A673 (cell line): ENCODE measurements around the gene EEPD1. TPM values are rescaled to one million over a fixed set of nuclear protein-coding genes. Genes with fewer than 3 reads are reported as not detected.

Source experiments
- BruUV-seq: library from RNA; stranded (reverse); fragments of 400-500 nt; replicated peaks from 2 replicates; lab custom pipeline; 2021; lab: Mats Ljungman, UMichigan
- CTCF ChIA-PET: fragments of 300-600 bp; sonication (Branson Sonifier 250); formaldehyde crosslinking; loops from one replicate; lab custom pipeline; 2022; ENCODE audit warnings: antibody characterized with exemption; lab: Charles Lee
- POLR2A ChIA-PET: fragments of 300-600 bp; sonication (Branson Sonifier 250); formaldehyde crosslinking; loops from one replicate; lab custom pipeline; 2022; ENCODE audit warnings: antibody characterized with exemption; ENCODE audit not compliant: low non-redundant PET; lab: Charles Lee
- DNase-seq: peaks from one replicate; pipeline ENCODE4 v3.0.0-alpha.2; 2015; ENCODE audit warnings: low spot score
- H3K27ac ChIP-seq: fragments of 200-600 bp; sonication (generic); 2 replicates; pipeline ENCODE4 v1.5.1; 2016; ENCODE audit warnings: mixed run types, low read depth, mild to moderate bottlenecking, mixed read lengths, antibody characterized with exemption, low read length; ENCODE audit not compliant: poor library complexity, severe bottlenecking
- H3K27me3 ChIP-seq: fragments of 200-600 bp; sonication (generic); replicated peaks from 2 replicates; pipeline ENCODE4 v1.6.1; 2017; ENCODE audit warnings: mixed run types, low read depth, mild to moderate bottlenecking, mixed read lengths, antibody characterized with exemption, low read length; ENCODE audit not compliant: insufficient read depth, poor library complexity
- H3K36me3 ChIP-seq: fragments of 200-600 bp; sonication (generic); 2 replicates; pipeline ENCODE4 v1.6.1; 2016; ENCODE audit warnings: mixed run types, mild to moderate bottlenecking, mixed read lengths, antibody characterized with exemption, low read length; ENCODE audit not compliant: insufficient read depth, poor library complexity, severe bottlenecking
- H3K4me1 ChIP-seq: fragments of 200-600 bp; sonication (generic); 2 replicates; pipeline ENCODE4 v1.6.1; 2017; ENCODE audit warnings: mixed run types, mild to moderate bottlenecking, mixed read lengths, antibody characterized with exemption, low read length; ENCODE audit not compliant: insufficient read depth, poor library complexity, severe bottlenecking
- H3K4me3 ChIP-seq: fragments of 200-600 bp; sonication (generic); 2 replicates; pipeline ENCODE4 v1.5.1; 2016; ENCODE audit warnings: low read depth, mixed run types, mild to moderate bottlenecking, mixed read lengths, low read length; ENCODE audit not compliant: poor library complexity, severe bottlenecking
- H3K9me3 ChIP-seq: fragments of 200-600 bp; sonication (generic); 2 replicates; pipeline ENCODE4 v1.6.1; 2016; ENCODE audit warnings: mixed run types, low read depth, mild to moderate bottlenecking, mixed read lengths, antibody characterized with exemption, low read length; ENCODE audit not compliant: poor library complexity, severe bottlenecking
- CTCF ChIP-seq: fragments of 300-800, 200-600 bp; sonication (generic); conservative IDR thresholded peaks from 2 replicates; pipeline ENCODE4 v1.5.1; 2017; ENCODE audit warnings: low read depth, mild to moderate bottlenecking, antibody characterized with exemption, low read length, moderate library complexity, mixed read lengths
- EZH2 ChIP-seq: fragments of 200-600 bp; sonication (generic); IDR thresholded peaks from 2 replicates; pipeline ENCODE4 v1.6.1; 2017; ENCODE audit warnings: borderline replicate concordance, low read depth, mild to moderate bottlenecking, mixed read lengths, antibody characterized with exemption, low read length; ENCODE audit not compliant: poor library complexity, severe bottlenecking
- intact Hi-C: fragments of 100-400 bp; cut with micrococcal nuclease; formaldehyde crosslinking; loops from one replicate; pipeline ENCODE4 v1.10.0; 2022; ENCODE audit not compliant: unreplicated experiment
- total RNA-seq: library from RNA; stranded (reverse); gene quantifications from 2 replicates; pipeline ENCODE4 v1.2.3, GENCODE V29; 2021

EEPD1 gene
- total RNA-seq, 1 experiment from 2014 or later: 2.5 TPM

GRCh38 chr7:36217211-36217960 is 64.3 kb downstream of the EEPD1 start:
- H3K27ac ChIP-seq: no peak overlapping the region
- no peak for DNase-seq
- CTCF ChIA-PET: interaction anchor here (0.6 kb wide), 1 partner anchor 300 kb away, joined by 4 read pairs; no protein-coding TSS in a partner anchor
- no peaks in the 10 kb centered on the region for H3K9me3 ChIP-seq
- H3K4me3 ChIP-seq: no peak overlapping the region
- no peaks in the 10 kb centered on the region for H3K27me3 ChIP-seq
- intact Hi-C loops: no loop called here
- no peaks in the 10 kb centered on the region for H3K36me3 ChIP-seq
- no peak for TF ChIP-seq CTCF
- TF ChIP-seq EZH2: no peak
- no TSS peak for BruUV-seq
- POLR2A ChIA-PET: no interaction called here
- no peaks in the 10 kb centered on the region for H3K4me1 ChIP-seq

DNA sequence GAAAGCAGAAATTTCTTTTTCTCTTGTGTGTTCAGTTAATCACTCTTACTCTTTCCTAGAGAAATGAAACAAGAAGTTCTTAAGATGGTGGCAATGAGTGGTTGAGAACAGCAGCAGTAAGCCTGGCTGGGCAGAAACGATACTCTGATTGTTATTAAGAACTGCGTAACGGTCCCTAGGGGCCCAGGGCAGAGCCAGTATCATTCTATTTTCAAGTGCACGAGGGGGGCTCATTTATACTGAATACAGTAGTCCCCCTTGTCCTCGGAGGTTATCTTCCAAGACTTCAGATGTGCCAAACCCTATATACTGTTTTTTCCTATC is 64.9 kb downstream of the EEPD1 start:
- DNase-seq: no peak
- no peaks in the 10 kb centered on the region for H3K4me1 ChIP-seq
- no peaks in the 10 kb centered on the region for H3K36me3 ChIP-seq
- no peaks in the 10 kb centered on the region for H3K27me3 ChIP-seq
- TF ChIP-seq EZH2 (no peak), CTCF (no peak)
- BruUV-seq: no TSS peak
- no peak overlapping the region for H3K27ac ChIP-seq
- intact Hi-C loops: no loop called here
- ChIA-PET POLR2A (no interaction called here), CTCF (no interaction called here)
- H3K9me3 ChIP-seq: no peaks in the 10 kb centered on the region
- no peak overlapping the region for H3K4me3 ChIP-seq

- Histone ChIP-seq H3K4me3 (no peak overlapping the region), H3K4me1 (no peaks in the 10 kb centered on the region), H3K9me3 (no peaks in the 10 kb centered on the region), H3K36me3 (no peaks in the 10 kb centered on the region), H3K27me3 (no peaks in the 10 kb centered on the region), H3K27ac (no peak overlapping the region)
- no peak for DNase-seq
- CTCF ChIA-PET: no interaction called here
- POLR2A ChIA-PET: no interaction called here
- no TSS peak for BruUV-seq
- TF ChIP-seq CTCF: no peak
- TF ChIP-seq EZH2: no peak
- intact Hi-C loops: no loop called here
Measured at GRCh38 chr7:36219429-36219828, 66.4 kb downstream of the EEPD1 start.
